SK-N-SH (cell line): ENCODE measurements around the gene SIGLECL1. TPM values are rescaled to one million over a fixed set of nuclear protein-coding genes. Genes with fewer than 3 reads are reported as not detected.

Experiments used
- CTCF ChIA-PET: fragments of 300-600, 350-600 bp; formaldehyde crosslinking; extraction: SDS; loops from one replicate; lab custom pipeline; 2021; lab: Yijun Ruan, JAX
- POLR2A ChIA-PET: fragments of 350-600 bp; sonication (Branson Sonifier 250); formaldehyde crosslinking; extraction: SDS; loops from one replicate; lab custom pipeline; 2020; ENCODE audit warnings: antibody characterized with exemption, inconsistent platforms; lab: Yijun Ruan, JAX
- DNase-seq: peaks from one replicate; pipeline ENCODE4 v3.0.0; 2012
- H2AFZ ChIP-seq: fragments of 200-600 bp; sonication (generic); 2 replicates; pipeline ENCODE4 v1.8.1; 2016; ENCODE audit warnings: antibody characterized with exemption, mild to moderate bottlenecking, low read depth
- H3F3A ChIP-seq: fragments of 200-600 bp; sonication (generic); replicated peaks from 2 replicates; pipeline ENCODE3; 2016; ENCODE audit warnings: antibody characterized with exemption, mild to moderate bottlenecking; ENCODE audit not compliant: insufficient read depth
- H3K27ac ChIP-seq, 2 experiments: fragments of 200-500 bp in 1 of 2; fragments of 200-600 bp in 1 of 2; sonication (Bioruptor generic) in 1 of 2; sonication (generic), shearing (Covaris generic) in 1 of 2; 2 replicates each; pipeline versions ENCODE4 v1.5.1 to v1.6.1; 2014 to 2016; ENCODE audit warnings: low read depth in 2 of 2, inconsistent platforms in 1 of 2, low read length in 1 of 2, mild to moderate bottlenecking in 1 of 2, mixed read lengths in 1 of 2
- H3K27me3 ChIP-seq: fragments of 200-600 bp; sonication (generic), shearing (Covaris generic); 2 replicates; pipeline ENCODE4 v1.6.1; 2016; ENCODE audit warnings: mixed run types; ENCODE audit not compliant: insufficient read depth
- H3K36me3 ChIP-seq, 2 experiments: fragments of 200-500 bp in 1 of 2; fragments of 200-600 bp in 1 of 2; sonication (Bioruptor generic) in 1 of 2; sonication (generic) in 1 of 2; replicated peaks in 1 of 2; 2 replicates each; pipeline versions ENCODE3 to v1.5.1; 2014 to 2016; ENCODE audit warnings: low read length in 1 of 2, mild to moderate bottlenecking in 1 of 2; ENCODE audit not compliant: insufficient read depth in 2 of 2, control insufficient read depth in 1 of 2
- H3K4me1 ChIP-seq, 2 experiments: fragments of 200-500 bp in 1 of 2; fragments of 200-600 bp in 1 of 2; sonication (Bioruptor generic) in 1 of 2; sonication (generic), shearing (Covaris generic) in 1 of 2; 2 replicates each; pipeline versions ENCODE4 v1.5.1 to v1.6.1; 2014 to 2016; ENCODE audit warnings: low read depth in 1 of 2, low read length in 1 of 2, mixed run types in 1 of 2; ENCODE audit not compliant: insufficient read depth in 2 of 2, control insufficient read depth in 1 of 2
- H3K4me2 ChIP-seq: fragments of 200-600 bp; sonication (generic), shearing (Covaris generic); 2 replicates; pipeline ENCODE4 v1.6.1; 2017; ENCODE audit warnings: mixed run types
- H3K4me3 ChIP-seq, 2 experiments: fragments of 200-500 bp in 1 of 2; fragments of 200-600 bp in 1 of 2; sonication (Bioruptor generic) in 1 of 2; sonication (generic), shearing (Covaris generic) in 1 of 2; 2 replicates each; pipeline versions ENCODE4 v1.5.1 to v1.8.1; 2014 to 2016; ENCODE audit warnings: low read depth in 2 of 2, inconsistent platforms in 1 of 2, low read length in 1 of 2, mild to moderate bottlenecking in 1 of 2, mixed read lengths in 1 of 2, moderate library complexity in 1 of 2
- H3K79me2 ChIP-seq: fragments of 200-600 bp; sonication (generic); 2 replicates; pipeline ENCODE4 v1.8.1; 2017; ENCODE audit warnings: mild to moderate bottlenecking; ENCODE audit not compliant: insufficient read depth
- H3K9ac ChIP-seq: fragments of 200-600 bp; sonication (generic); 2 replicates; pipeline ENCODE4 v1.6.1; 2017; ENCODE audit warnings: mixed run types
- H3K9me2 ChIP-seq: fragments of 200-600 bp; sonication (generic); 2 replicates; pipeline ENCODE4 v1.6.1; 2017; ENCODE audit warnings: mixed run types
- H3K9me3 ChIP-seq: fragments of 200-600 bp; sonication (generic); 2 replicates; pipeline ENCODE4 v1.6.1; 2017; ENCODE audit warnings: mixed run types, mild to moderate bottlenecking, moderate library complexity
- H4K20me1 ChIP-seq: fragments of 200-600 bp; sonication (generic); 2 replicates; pipeline ENCODE4 v1.6.1; 2017; ENCODE audit warnings: mild to moderate bottlenecking, mixed run types; ENCODE audit not compliant: insufficient read depth
- CHD2 ChIP-seq: fragments of 150-350 bp; IDR thresholded peaks from 2 replicates; pipeline ENCODE4 v1.6.1; 2018; ENCODE audit warnings: low read length; ENCODE audit not compliant: partially characterized antibody
- ELF1 ChIP-seq: IDR thresholded peaks from 2 replicates; pipeline ENCODE4 v1.4.0; 2012
- EP300 ChIP-seq, 2 experiments: IDR thresholded peaks; 2 replicates each; pipeline versions ENCODE4 v1.4.0 to v1.6.1; 2012; ENCODE audit warnings: borderline replicate concordance in 1 of 2, low read depth in 1 of 2, low read length in 1 of 2
- FOXM1 ChIP-seq: IDR thresholded peaks from 2 replicates; pipeline ENCODE4 v1.4.0; 2012; ENCODE audit warnings: low read depth, mild to moderate bottlenecking
- GABPA ChIP-seq: IDR thresholded peaks from 2 replicates; pipeline ENCODE4 v1.4.0; 2012; ENCODE audit warnings: low read depth, mild to moderate bottlenecking
- GATA2 ChIP-seq: sonication (generic); formaldehyde crosslinking; IDR thresholded peaks from 2 replicates; pipeline ENCODE4 v1.5.0; 2020; ENCODE audit warnings: mild to moderate bottlenecking, missing genetic modification reagents
- IRF3 ChIP-seq: fragments of 150-350 bp; IDR thresholded peaks from 2 replicates; pipeline ENCODE4 v1.6.1; 2016; ENCODE audit warnings: mild to moderate bottlenecking, low read depth, low read length
- JUND ChIP-seq: IDR thresholded peaks from 2 replicates; pipeline ENCODE4 v1.4.0; 2012
- MEF2A ChIP-seq: IDR thresholded peaks from 2 replicates; pipeline ENCODE4 v1.4.0; 2012; ENCODE audit warnings: low read depth, borderline replicate concordance
- MXI1 ChIP-seq: IDR thresholded peaks from 2 replicates; pipeline ENCODE4 v1.6.1; 2012; ENCODE audit warnings: mild to moderate bottlenecking, low read depth, low read length, improper control_type of control experiment
- PBX3 ChIP-seq: IDR thresholded peaks from 2 replicates; pipeline ENCODE4; 2012
- RAD21 ChIP-seq: IDR thresholded peaks from 2 replicates; pipeline ENCODE4 v1.6.1; 2012; ENCODE audit warnings: mild to moderate bottlenecking, low read length
- RCOR1 ChIP-seq: fragments of 150-350 bp; IDR thresholded peaks from 2 replicates; pipeline ENCODE4 v1.6.1; 2017; ENCODE audit warnings: antibody characterized with exemption, low read length
- REST ChIP-seq: IDR thresholded peaks from 2 replicates; pipeline ENCODE4 v1.6.1; 2012; ENCODE audit warnings: mild to moderate bottlenecking, low read depth, low read length, moderate library complexity
- RFX5 ChIP-seq: IDR thresholded peaks from 2 replicates; pipeline ENCODE4 v1.6.1; 2012; ENCODE audit warnings: mild to moderate bottlenecking, improper control_type of control experiment, low read length
- RXRA ChIP-seq: IDR thresholded peaks from 2 replicates; pipeline ENCODE4 v1.4.0; 2012; ENCODE audit warnings: low read depth, mild to moderate bottlenecking, borderline replicate concordance
- SMC3 ChIP-seq: IDR thresholded peaks from 2 replicates; pipeline ENCODE4 v1.6.1; 2012; ENCODE audit warnings: low read depth, low read length, improper control_type of control experiment
- TCF12 ChIP-seq: IDR thresholded peaks from 2 replicates; pipeline ENCODE4 v1.4.0; 2012
- WGBS: methylation state at CpG from one replicate; pipeline ENCODE4 v1.1.6; 2017; ENCODE audit warnings: low lambda C conversion rate; 5-methylcytosine and 5-hydroxymethylcytosine counted together
- polyA plus RNA-seq, 3 experiments: library from polyadenylated mRNA; depleted of rRNA; stranded (reverse); fragments of >200 nt; gene quantifications; 2 replicates each; pipeline ENCODE4 v1.2.3, GENCODE V29; 2012
- TF ChIP-seq, protein P1 (sequence below): fragments of 150-350 bp; IDR thresholded peaks from 2 replicates; pipeline ENCODE4 v1.6.1; 2017; ENCODE audit warnings: antibody characterized with exemption, low read length, low read depth, borderline replicate concordance

SIGLECL1 gene
- polyA plus RNA-seq, 1 of the 3 experiments (the other 2 are of a cell fraction) = not detected

- 7% methylated on average over 3 of the region's 3 CpGs for WGBS
- Histone ChIP-seq H3K36me3 (no peaks in the 10 kb centered on the region), H3K9me2 (peaks cover 4% of the 10 kb centered on the region; the same call in 1 of the 2 replicates), H3K4me3 (no peak overlapping the region), H3K27ac (no peak overlapping the region), H3K9me3 (no peaks in the 10 kb centered on the region), H2AFZ (no peak overlapping the region), H3K79me2 (no peaks in the 10 kb centered on the region), H4K20me1 (no peaks in the 10 kb centered on the region), H3F3A (no peaks in the 10 kb centered on the region), H3K4me1 (no peaks in the 10 kb centered on the region), H3K4me2 (no peak overlapping the region), H3K27me3 (peaks cover 47% of the 10 kb centered on the region), H3K9ac (no peak overlapping the region)
- ChIA-PET CTCF (no interaction called here), POLR2A (no interaction called here)
- TF ChIP-seq REST (no peak), RFX5 (no peak), RXRA (no peak), GATA2 (CRISPR knock-in tag) (no peak)
- TF ChIP-seq, protein P1, sequence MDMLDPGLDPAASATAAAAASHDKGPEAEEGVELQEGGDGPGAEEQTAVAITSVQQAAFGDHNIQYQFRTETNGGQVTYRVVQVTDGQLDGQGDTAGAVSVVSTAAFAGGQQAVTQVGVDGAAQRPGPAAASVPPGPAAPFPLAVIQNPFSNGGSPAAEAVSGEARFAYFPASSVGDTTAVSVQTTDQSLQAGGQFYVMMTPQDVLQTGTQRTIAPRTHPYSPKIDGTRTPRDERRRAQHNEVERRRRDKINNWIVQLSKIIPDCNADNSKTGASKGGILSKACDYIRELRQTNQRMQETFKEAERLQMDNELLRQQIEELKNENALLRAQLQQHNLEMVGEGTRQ = no peak
- no peak for DNase-seq
Observed at GRCh38 chr19:51203916-51204315, 47.0 kb upstream of the SIGLECL1 start.

DNA sequence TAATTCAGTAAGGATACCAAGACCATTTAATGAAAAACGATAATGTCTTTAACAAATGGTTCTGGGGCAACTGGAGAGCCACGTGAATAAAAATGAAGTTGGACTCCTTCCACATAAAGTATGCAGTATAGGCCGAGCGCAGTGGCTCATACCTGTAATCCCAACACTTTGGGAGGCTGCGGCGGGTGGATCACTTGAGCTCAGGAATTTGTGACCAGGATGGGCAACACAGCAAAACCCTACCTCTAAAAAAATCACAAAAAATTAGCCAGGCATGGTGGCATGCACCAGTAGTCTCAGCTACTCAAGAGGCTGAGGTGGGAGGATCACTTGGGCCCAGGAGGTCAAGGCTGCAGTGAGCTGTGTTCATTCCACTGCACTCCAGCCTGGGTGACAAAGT, 46.6 kb upstream of the SIGLECL1 start:
- no peak overlapping the region for H3K9ac ChIP-seq
- H3K27me3 ChIP-seq = peaks cover 43% of the 10 kb centered on the region
- no peaks in the 10 kb centered on the region for H3K9me3 ChIP-seq
- H3K79me2 ChIP-seq = no peaks in the 10 kb centered on the region
- H3K9me2 ChIP-seq = peaks cover 4% of the 10 kb centered on the region; the same call in 1 of the 2 replicates
- H3K27ac ChIP-seq = no peak overlapping the region
- ChIA-PET POLR2A (no interaction called here), CTCF (no interaction called here)
- DNase-seq = no peak
- H3K4me3 ChIP-seq = no peak overlapping the region
- H3K4me1 ChIP-seq = no peaks in the 10 kb centered on the region
- no peaks in the 10 kb centered on the region for H4K20me1 ChIP-seq
- H3K4me2 ChIP-seq = no peak overlapping the region
- H3F3A ChIP-seq = no peaks in the 10 kb centered on the region
- H2AFZ ChIP-seq = no peak overlapping the region
- no peaks in the 10 kb centered on the region for H3K36me3 ChIP-seq
- 40% methylated on average over 6 of the region's 6 CpGs for WGBS
- TF ChIP-seq RAD21 (no peak), JUND (no peak), RCOR1 (no peak), REST (no peak), TCF12 (no peak), SMC3 (no peak), CHD2 (no peak), IRF3 (no peak), ELF1 (no peak), GABPA (no peak), MXI1 (no peak), MEF2A (no peak), EP300 (IDR thresholded peaks at IDR 0.05; ENCODE audit: borderline replicate concordance in 1 of 2, low read depth in 1 of 2, low read length in 1 of 2) (no peak), FOXM1 (no peak), PBX3 (no peak)
